Prostate gland (tissue), 2 donors: Measurements from ENCODE around the gene NR2E1. TPM values are rescaled to one million over a fixed set of nuclear protein-coding genes. Genes with fewer than 3 reads are reported as not detected.

Experiments used
- DNase-seq: peaks from one replicate; pipeline ENCODE4 v3.0.0-alpha.2; 2019; ENCODE audit warnings: low spot score
- H3K27ac ChIP-seq, 2 donors: fragments of 200-600 bp; sonication (generic); 2 replicates each; pipeline ENCODE4 v1.5.1; 2017 to 2019
- H3K27me3 ChIP-seq: fragments of 200-600 bp; sonication (generic); replicated peaks from 2 replicates; pipeline ENCODE4 v1.5.1; 2019; ENCODE audit not compliant: insufficient read depth
- H3K36me3 ChIP-seq, 2 donors: fragments of 200-600 bp; sonication (generic); 1 replicate in 1 of 2; 2 replicates in 1 of 2; pipeline versions ENCODE4 v1.5.1 to v1.8.1; 2017 to 2019
- H3K4me1 ChIP-seq: fragments of 200-600 bp; sonication (generic); replicated peaks from 2 replicates; pipeline ENCODE4 v1.5.1; 2019
- H3K4me3 ChIP-seq, 2 donors: fragments of 200-600 bp; sonication (generic); 2 replicates each; pipeline ENCODE4 v1.5.1; 2017 to 2019
- H3K9me3 ChIP-seq: fragments of 200-600 bp; sonication (generic); 2 replicates; pipeline ENCODE4 v1.5.1; 2017
- CTCF ChIP-seq, 4 experiments: fragments of 200-600 bp in 2 of 4; fragments of 450-650 bp in 2 of 4; sonication (generic) in 2 of 4; IDR thresholded peaks; 1 replicate in 3 of 4; 2 replicates in 1 of 4; pipeline ENCODE4 v1.5.1; 2016 to 2019; ENCODE audit warnings: antibody characterized with exemption in 4 of 4, mild to moderate bottlenecking in 2 of 4, moderate library complexity in 2 of 4
- POLR2A ChIP-seq: fragments of 450-650 bp; IDR thresholded peaks from one replicate; pipeline ENCODE4 v1.6.1; 2016; ENCODE audit warnings: antibody characterized with exemption, mild to moderate bottlenecking
- POLR2AphosphoS5 ChIP-seq: sonication (generic); formaldehyde crosslinking; IDR thresholded peaks from one replicate; pipeline ENCODE4 v1.6.1; 2017; ENCODE audit warnings: antibody characterized with exemption
- WGBS: methylation state at CpG from one replicate; pipeline ENCODE4 v1.1.5; 2018; 5-methylcytosine and 5-hydroxymethylcytosine counted together
- intact Hi-C: fragments of 100-400 bp; cut with DNase I; formaldehyde crosslinking; loops from one replicate; pipeline ENCODE4 v1.14.2; 2022
- total RNA-seq, 2 donors: library from RNA; depleted of rRNA; stranded (reverse); fragments of >200 nt; gene quantifications; one replicate each; pipeline ENCODE4 v1.1.0, GENCODE V29; 2016

Gene NR2E1
- total RNA-seq, 2 donors from 2014 or later, result 0.91 TPM; not detected in 1

- WGBS, result 85% methylated on average over 2 of the region's 2 CpGs
- DNase-seq, result no peak
- no peaks in the 10 kb centered on the region for H3K9me3 ChIP-seq
- H3K4me1 ChIP-seq, result no peaks in the 10 kb centered on the region
- no peak overlapping the region for H3K4me3 ChIP-seq
- no peak for TF ChIP-seq CTCF (IDR thresholded peaks at IDR 0.05)
- TF ChIP-seq POLR2AphosphoS5, result no peak
- TF ChIP-seq POLR2A, result no peak
- no peak overlapping the region for H3K27ac ChIP-seq
- intact Hi-C loops, result no loop called here
- no peaks in the 10 kb centered on the region for H3K27me3 ChIP-seq
- H3K36me3 ChIP-seq, result peaks cover 0 to 4% of the 10 kb centered on the region in 2 donors
Measured at GRCh38 chr6:108210556-108210955, 44.7 kb downstream of the NR2E1 start.

- H3K4me1 ChIP-seq, result no peaks in the 10 kb centered on the region
- peaks cover 0 to 4% of the 10 kb centered on the region in 2 donors for H3K36me3 ChIP-seq
- no peak overlapping the region for H3K27ac ChIP-seq
- intact Hi-C loops, result no loop called here
- TF ChIP-seq CTCF (IDR thresholded peaks at IDR 0.05) (no peak), POLR2A (no peak), POLR2AphosphoS5 (peak; percentile 30)
- no peaks in the 10 kb centered on the region for H3K9me3 ChIP-seq
- no peaks in the 10 kb centered on the region for H3K27me3 ChIP-seq
- no peak overlapping the region for H3K4me3 ChIP-seq
- DNase-seq, result no peak
- 53% methylated on average over 2 of the region's 2 CpGs for WGBS
Measured at GRCh38 chr6:108211671-108212070, 45.8 kb downstream of the NR2E1 start.

GRCh38 chr6:108222064-108222463, 56.2 kb downstream of the NR2E1 start:
- H3K4me1 ChIP-seq, result no peaks in the 10 kb centered on the region
- no peak for DNase-seq
- no peaks in the 10 kb centered on the region for H3K36me3 ChIP-seq
- H3K9me3 ChIP-seq, result no peaks in the 10 kb centered on the region
- H3K4me3 ChIP-seq, result no peak overlapping the region
- TF ChIP-seq POLR2AphosphoS5 (no peak), CTCF (IDR thresholded peaks at IDR 0.05) (no peak), POLR2A (no peak)
- no peak overlapping the region for H3K27ac ChIP-seq
- H3K27me3 ChIP-seq, result no peaks in the 10 kb centered on the region
- intact Hi-C loops, result no loop called here
- WGBS, result 94% methylated on average over 2 of the region's 2 CpGs

GRCh38 chr6:108222504-108222903, 56.7 kb downstream of the NR2E1 start:
- WGBS, result 57% methylated on average over 1 of the region's 1 CpG
- intact Hi-C loops, result no loop called here
- TF ChIP-seq CTCF (IDR thresholded peaks at IDR 0.05), result no peak
- no peak for TF ChIP-seq POLR2A
- no peak for TF ChIP-seq POLR2AphosphoS5
- no peaks in the 10 kb centered on the region for H3K9me3 ChIP-seq
- H3K27me3 ChIP-seq, result no peaks in the 10 kb centered on the region
- H3K27ac ChIP-seq, result no peak overlapping the region
- DNase-seq, result no peak
- H3K4me3 ChIP-seq, result no peak overlapping the region
- H3K36me3 ChIP-seq, result no peaks in the 10 kb centered on the region
- no peaks in the 10 kb centered on the region for H3K4me1 ChIP-seq

GRCh38 chr6:108227290-108227689, 61.5 kb downstream of the NR2E1 start:
- H3K27me3 ChIP-seq, result no peaks in the 10 kb centered on the region
- 49% methylated on average over 3 of the region's 3 CpGs for WGBS
- intact Hi-C loops, result no loop called here
- no peak for DNase-seq
- TF ChIP-seq POLR2A, result no peak
- no peak for TF ChIP-seq POLR2AphosphoS5
- TF ChIP-seq CTCF (IDR thresholded peaks at IDR 0.05), result no peak
- no peak overlapping the region for H3K27ac ChIP-seq
- H3K4me3 ChIP-seq, result no peak overlapping the region
- H3K9me3 ChIP-seq, result no peaks in the 10 kb centered on the region
- H3K4me1 ChIP-seq, result no peaks in the 10 kb centered on the region
- H3K36me3 ChIP-seq, result no peaks in the 10 kb centered on the region
